GM19193 (cell line): ENCODE measurements around the gene ADIPOR2.

Source experiments
- POLR2A ChIP-seq: IDR thresholded peaks from 4 replicates; pipeline ENCODE4 v1.6.1; 2011; ENCODE audit not compliant: insufficient read depth, insufficient read length; ENCODE audit errors: extremely low read depth

The ADIPOR2 gene

GRCh38 chr12:1688086-1688710 lies 2.7 kb upstream of the ADIPOR2 start:
- no peak for TF ChIP-seq POLR2A

- no peak for TF ChIP-seq POLR2A
Observed at GRCh38 chr12:1691123-1692007, 495 bp downstream of the ADIPOR2 start.

- no peak for TF ChIP-seq POLR2A
Observed at GRCh38 chr12:1692226-1692625, 1.4 kb downstream of the ADIPOR2 start.

- no peak for TF ChIP-seq POLR2A
Observed at GRCh38 chr12:1692895-1693610, 2.2 kb downstream of the ADIPOR2 start.

- no peak for TF ChIP-seq POLR2A
Observed at GRCh38 chr12:1695886-1696670, 5.2 kb downstream of the ADIPOR2 start.

GRCh38 chr12:1696800-1697199 lies 5.9 kb downstream of the ADIPOR2 start:
- TF ChIP-seq POLR2A, result no peak

GRCh38 chr12:1697271-1697670 lies 6.4 kb downstream of the ADIPOR2 start:
- no peak for TF ChIP-seq POLR2A

GRCh38 chr12:1698720-1699119 lies 7.8 kb downstream of the ADIPOR2 start:
- TF ChIP-seq POLR2A, result no peak

GRCh38 chr12:1702713-1703112 lies 11.8 kb downstream of the ADIPOR2 start:
- TF ChIP-seq POLR2A, result no peak

- TF ChIP-seq POLR2A, result no peak
Observed at GRCh38 chr12:1703771-1704722, 13.2 kb downstream of the ADIPOR2 start.

- TF ChIP-seq POLR2A, result no peak
Observed at GRCh38 chr12:1705774-1706631, 15.1 kb downstream of the ADIPOR2 start.

GRCh38 chr12:1706632-1706980 lies 15.7 kb downstream of the ADIPOR2 start:
- TF ChIP-seq POLR2A, result no peak

- no peak for TF ChIP-seq POLR2A
Observed at GRCh38 chr12:1707051-1707450, 16.2 kb downstream of the ADIPOR2 start.

- no peak for TF ChIP-seq POLR2A
Observed at GRCh38 chr12:1716215-1716862, 25.5 kb downstream of the ADIPOR2 start.
